Calu3 (cell line): ENCODE measurements around the gene FAIM. TPM values are rescaled to one million over a fixed set of nuclear protein-coding genes. Genes with fewer than 3 reads are reported as not detected.
A peak's percentile ranks its signal among the peaks of the same experiment; 100 is the strongest.
"Not testable (repeated sequence)": the region's sequence is repeated elsewhere in the genome, so short reads cannot be mapped to it uniquely, and the experiment has no call there.

Experiments used
- Bru-seq: library from RNA; stranded (reverse); fragments of 400-500 nt; gene quantifications from one replicate; lab custom pipeline; 2021; lab: Mats Ljungman, UMichigan
- BruChase-seq, 2 experiments: library from RNA; stranded (reverse); fragments of 400-500 nt; gene quantifications; one replicate each; lab custom pipeline; 2021; lab: Mats Ljungman, UMichigan
- BruUV-seq: library from RNA; stranded (reverse); fragments of 400-500 nt; replicated peaks from 2 replicates; lab custom pipeline; 2021; lab: Mats Ljungman, UMichigan
- CTCF ChIA-PET: fragments of 300-600 bp; sonication (Branson Sonifier 250); formaldehyde crosslinking; loops from one replicate; lab custom pipeline; 2022; ENCODE audit warnings: antibody characterized with exemption; lab: Charles Lee
- DNase-seq: peaks from one replicate; pipeline ENCODE4 v3.0.0; 2022
- H3K27ac Mint-ChIP-seq: one replicate; pipeline ENCODE4 v1.8.0; 2022; ENCODE audit warnings: mixed read lengths; ENCODE audit not compliant: unreplicated experiment
- H3K27me3 Mint-ChIP-seq: one replicate; pipeline ENCODE4 v1.8.0; 2022; ENCODE audit warnings: mixed read lengths; ENCODE audit not compliant: unreplicated experiment
- H3K36me3 Mint-ChIP-seq: one replicate; pipeline ENCODE4 v1.8.0; 2022; ENCODE audit warnings: mild to moderate bottlenecking, moderate library complexity, mixed read lengths; ENCODE audit not compliant: insufficient read depth, unreplicated experiment
- H3K4me1 Mint-ChIP-seq: one replicate; pipeline ENCODE4 v1.8.0; 2022; ENCODE audit warnings: mild to moderate bottlenecking, low read depth, mixed read lengths; ENCODE audit not compliant: unreplicated experiment
- H3K4me3 Mint-ChIP-seq: one replicate; pipeline ENCODE4 v1.8.0; 2022; ENCODE audit warnings: mild to moderate bottlenecking, low read depth, moderate library complexity, mixed read lengths; ENCODE audit not compliant: unreplicated experiment
- H3K9me3 Mint-ChIP-seq: one replicate; pipeline ENCODE4 v1.8.0; 2022; ENCODE audit warnings: low read depth, mixed read lengths; ENCODE audit not compliant: unreplicated experiment
- intact Hi-C: fragments of 100-400 bp; cut with micrococcal nuclease; formaldehyde crosslinking; loops from one replicate; pipeline ENCODE4 v1.10.0; 2022; ENCODE audit not compliant: unreplicated experiment
- long read RNA-seq: library from polyadenylated mRNA; stranded (forward); transcript quantifications from one replicate; pipeline ENCODE4 v2.0.0, GENCODE V29; 2022
- total RNA-seq: library from RNA; stranded (reverse); gene quantifications from 2 replicates; pipeline ENCODE4 v1.2.3, GENCODE V29; 2022
- TF ChIP-seq, protein P1 (sequence below): fragments of 200-600 bp; IDR thresholded peaks from one replicate; pipeline ENCODE4 v1.8.0; 2022; ENCODE audit warnings: antibody characterized with exemption; ENCODE audit not compliant: unreplicated experiment

The FAIM gene, protein sequence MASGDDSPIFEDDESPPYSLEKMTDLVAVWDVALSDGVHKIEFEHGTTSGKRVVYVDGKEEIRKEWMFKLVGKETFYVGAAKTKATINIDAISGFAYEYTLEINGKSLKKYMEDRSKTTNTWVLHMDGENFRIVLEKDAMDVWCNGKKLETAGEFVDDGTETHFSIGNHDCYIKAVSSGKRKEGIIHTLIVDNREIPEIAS
- total RNA-seq (29.2 and 30.4 TPM in 2 replicates), Bru-seq, nascent RNA (percentile 82 among the genes with signal in this experiment), BruChase-seq, experiment 1, labeled RNA remaining after a 6-hour chase (percentile 71 among the genes with signal in this experiment), BruChase-seq, experiment 2, labeled RNA remaining after a 2-hour chase (percentile 69 among the genes with signal in this experiment)
- long read RNA-seq, transcript FAIM-204 (5 exons, 946 nt), result major isoform, 45 of 76 reads
- long read RNA-seq, transcript FAIM-203 (5 exons, 927 nt), result minor isoform, 21 of 76 reads
- long read RNA-seq, partial matches to known transcripts, result 2 of 76 reads
- long read RNA-seq, other reads (novel, unspliced or antisense), result 7 of 76 reads

DNA sequence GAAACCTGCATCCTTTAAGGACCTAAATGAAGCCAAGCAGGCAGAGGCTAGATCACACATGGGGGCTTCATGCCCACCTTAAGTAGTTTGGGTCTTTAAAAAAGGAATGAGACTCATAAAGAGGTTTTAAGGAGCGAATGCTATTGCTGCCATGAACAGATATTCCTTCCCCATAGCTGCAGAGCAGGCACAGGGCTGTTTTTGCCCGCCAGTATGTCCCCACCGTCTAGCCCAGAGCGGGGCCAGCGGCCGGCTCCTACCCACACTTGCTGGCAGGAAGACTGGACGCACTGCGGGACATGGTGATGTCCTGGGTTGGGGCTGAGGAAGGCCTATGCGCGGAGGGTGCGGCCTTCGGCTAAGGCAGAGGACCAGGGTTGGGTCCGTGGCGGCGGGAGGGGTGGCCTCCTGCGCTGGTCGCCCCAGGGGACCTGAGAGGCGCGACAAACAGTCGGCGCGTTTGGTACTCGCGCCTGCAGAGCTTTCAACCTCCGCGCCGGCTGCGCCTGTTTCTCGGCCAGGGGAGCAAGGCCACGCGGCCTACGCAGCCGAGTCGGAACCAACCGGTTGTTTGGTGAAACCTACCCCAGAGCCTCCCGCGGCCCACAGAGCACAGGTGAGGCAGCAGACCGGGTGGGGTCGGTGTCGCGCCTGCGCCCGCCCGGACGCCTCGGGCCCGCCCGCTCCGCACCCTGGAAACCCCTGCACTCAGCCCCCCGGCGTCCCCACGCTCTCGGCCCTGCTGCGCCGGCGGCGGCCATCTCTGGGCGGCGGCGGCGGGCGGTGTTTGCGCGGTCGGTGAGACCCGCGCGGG, at the start of gene FAIM:
TSS of gene FAIM (plus strand) at position 450 of the 814 bp plus-strand sequence. CDS start 10,956 bp downstream, outside the sequence.
- BruUV-seq, result no TSS peak
- CTCF ChIA-PET, result interaction anchor here (0.6 to 1.8 kb wide), 4 partner anchors 14 to 307 kb away, joined by 3 to 8 read pairs (median 4); partner anchors contain the start of gene CEP70
- H3K27ac Mint-ChIP-seq, result peak within 1 kb of the TSS; percentile 99
- H3K9me3 Mint-ChIP-seq, result no peaks in the 10 kb centered on the region
- no peaks in the 10 kb centered on the region for H3K27me3 Mint-ChIP-seq
- peak; percentile 81 for DNase-seq
- H3K4me1 Mint-ChIP-seq, result peaks cover 27% of the 10 kb centered on the region
- intact Hi-C loops, result no loop called here
- H3K36me3 Mint-ChIP-seq, result peaks cover 23% of the 10 kb centered on the region
- H3K4me3 Mint-ChIP-seq, result peak within 1 kb of the TSS; percentile 79
- TF ChIP-seq, protein P1, sequence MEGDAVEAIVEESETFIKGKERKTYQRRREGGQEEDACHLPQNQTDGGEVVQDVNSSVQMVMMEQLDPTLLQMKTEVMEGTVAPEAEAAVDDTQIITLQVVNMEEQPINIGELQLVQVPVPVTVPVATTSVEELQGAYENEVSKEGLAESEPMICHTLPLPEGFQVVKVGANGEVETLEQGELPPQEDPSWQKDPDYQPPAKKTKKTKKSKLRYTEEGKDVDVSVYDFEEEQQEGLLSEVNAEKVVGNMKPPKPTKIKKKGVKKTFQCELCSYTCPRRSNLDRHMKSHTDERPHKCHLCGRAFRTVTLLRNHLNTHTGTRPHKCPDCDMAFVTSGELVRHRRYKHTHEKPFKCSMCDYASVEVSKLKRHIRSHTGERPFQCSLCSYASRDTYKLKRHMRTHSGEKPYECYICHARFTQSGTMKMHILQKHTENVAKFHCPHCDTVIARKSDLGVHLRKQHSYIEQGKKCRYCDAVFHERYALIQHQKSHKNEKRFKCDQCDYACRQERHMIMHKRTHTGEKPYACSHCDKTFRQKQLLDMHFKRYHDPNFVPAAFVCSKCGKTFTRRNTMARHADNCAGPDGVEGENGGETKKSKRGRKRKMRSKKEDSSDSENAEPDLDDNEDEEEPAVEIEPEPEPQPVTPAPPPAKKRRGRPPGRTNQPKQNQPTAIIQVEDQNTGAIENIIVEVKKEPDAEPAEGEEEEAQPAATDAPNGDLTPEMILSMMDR, result no peak

DNA sequence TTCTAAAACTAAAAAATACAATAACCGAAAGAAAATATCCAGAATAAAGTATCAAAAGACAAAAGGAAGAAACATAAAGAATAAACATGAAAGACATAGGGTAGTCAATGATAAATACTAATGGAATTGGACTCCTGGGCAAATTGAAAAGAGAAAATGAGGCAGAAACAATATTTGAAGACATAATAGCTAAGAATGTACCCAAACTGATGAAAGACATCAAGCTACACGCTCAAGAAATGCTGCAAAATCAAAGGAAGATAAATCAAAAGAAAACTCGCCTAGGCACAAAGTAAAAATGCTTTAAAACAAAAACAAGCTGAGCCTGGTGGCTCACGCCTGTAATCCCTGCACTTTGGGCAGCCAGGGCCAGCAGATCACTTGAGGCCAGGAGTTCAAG, 49.4 kb upstream of the FAIM start:
- H3K36me3 Mint-ChIP-seq, result peaks cover 4% of the 10 kb centered on the region
- CTCF ChIA-PET, result interaction anchor here (0.6 kb wide), 1 partner anchor 1511 kb away, joined by 3 read pairs; no protein-coding TSS in a partner anchor
- no peak overlapping the region for H3K4me3 Mint-ChIP-seq
- peaks cover 8% of the 10 kb centered on the region for H3K4me1 Mint-ChIP-seq
- H3K27ac Mint-ChIP-seq, result no peak overlapping the region
- BruUV-seq, result no TSS peak
- TF ChIP-seq, protein P1, result no peak
- H3K27me3 Mint-ChIP-seq, result no peaks in the 10 kb centered on the region
- intact Hi-C loops, result no loop called here
- DNase-seq, result no peak
- H3K9me3 Mint-ChIP-seq, result peaks cover 8% of the 10 kb centered on the region

DNA sequence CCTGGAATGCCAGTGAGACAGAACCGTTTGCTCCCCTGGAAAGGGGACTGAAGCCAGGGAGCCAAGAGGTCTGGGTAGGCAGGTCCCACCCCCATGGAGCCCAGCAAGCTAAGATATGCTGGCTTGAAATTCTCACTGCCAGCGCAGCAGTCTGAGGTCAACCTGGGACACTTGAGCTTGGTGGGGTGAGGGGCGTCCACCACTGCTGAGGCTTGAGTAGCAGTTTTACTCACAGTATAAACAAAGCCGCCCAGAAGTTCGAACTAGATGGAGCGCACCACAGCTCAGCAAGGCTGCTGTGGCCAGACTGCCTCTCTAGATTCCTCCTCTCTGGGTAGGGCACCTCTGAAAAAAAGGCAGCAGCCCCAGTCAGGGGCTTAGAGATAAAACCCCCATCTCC, 48.1 kb upstream of the FAIM start:
- Mint-ChIP-seq H3K9me3 (peaks cover 8% of the 10 kb centered on the region), H3K27me3 (no peaks in the 10 kb centered on the region), H3K36me3 (no peaks in the 10 kb centered on the region), H3K4me3 (no peak overlapping the region), H3K27ac (no peak overlapping the region), H3K4me1 (peaks cover 8% of the 10 kb centered on the region)
- TF ChIP-seq, protein P1, result no peak
- no TSS peak for BruUV-seq
- CTCF ChIA-PET, result interaction anchor here (0.6 kb wide), 1 partner anchor 288 kb away, joined by 7 read pairs; no protein-coding TSS in a partner anchor
- intact Hi-C loops, result no loop called here
- no peak for DNase-seq

DNA sequence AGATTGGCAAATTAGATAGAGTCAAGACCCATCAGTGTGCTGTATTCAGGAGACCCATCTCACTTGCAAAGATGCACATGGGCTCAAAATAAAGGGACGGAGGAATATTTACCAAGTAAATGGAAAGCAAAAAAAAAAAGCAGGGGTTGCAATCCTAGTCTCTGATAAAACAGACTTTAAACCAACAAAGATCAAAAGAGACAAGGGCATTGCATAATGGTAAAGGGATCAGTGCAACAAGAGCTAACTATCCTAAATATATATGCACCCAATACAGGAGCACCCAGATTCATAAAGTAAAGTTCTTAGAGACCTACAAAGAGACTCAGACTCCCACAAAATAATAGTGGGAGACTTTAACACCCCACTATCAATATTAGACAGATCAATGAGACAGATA, 45.7 kb upstream of the FAIM start:
- H3K4me3 Mint-ChIP-seq, DNase-seq, H3K27me3 Mint-ChIP-seq, BruUV-seq, H3K9me3 Mint-ChIP-seq, H3K27ac Mint-ChIP-seq, CTCF ChIA-PET, H3K4me1 Mint-ChIP-seq, H3K36me3 Mint-ChIP-seq, intact Hi-C loops: not testable (repeated sequence)

DNA sequence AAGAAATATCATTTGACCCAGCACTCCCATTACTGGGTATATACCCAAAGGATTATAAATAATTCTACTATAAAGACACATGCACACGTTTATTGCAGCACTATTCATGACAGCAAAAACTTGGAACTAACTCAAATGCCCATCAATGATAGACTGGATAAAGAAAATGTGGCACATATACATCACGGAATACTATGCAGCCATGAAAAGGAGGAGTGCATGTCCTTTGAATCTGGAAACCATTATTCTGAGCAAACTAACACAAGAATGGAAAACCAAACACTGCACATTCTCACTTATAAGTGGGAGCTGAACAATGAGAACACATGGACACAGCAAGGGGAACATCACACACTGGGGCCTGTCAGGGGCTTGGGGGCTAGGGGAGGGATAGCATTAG, 42.3 kb upstream of the FAIM start:
- not testable (repeated sequence) for H3K27me3 Mint-ChIP-seq, H3K9me3 Mint-ChIP-seq, DNase-seq

More for the DNA sequence above, 42.3 kb upstream of the FAIM start:
- H3K36me3 Mint-ChIP-seq, H3K27ac Mint-ChIP-seq, CTCF ChIA-PET, BruUV-seq, H3K4me3 Mint-ChIP-seq, intact Hi-C loops, H3K4me1 Mint-ChIP-seq: not testable (repeated sequence)
